Heart left ventricle (tissue), 13 donors: Measurements from ENCODE around the gene ADH1C.

Experiments used
- POLR2A ChIP-seq, 2 donors: fragments of 450-650 bp; IDR thresholded peaks; one replicate each; pipeline ENCODE4 v1.6.1; 2017; ENCODE audit warnings: antibody characterized with exemption in 2 of 2, mild to moderate bottlenecking in 2 of 2, moderate library complexity in 2 of 2
- TF ChIP-seq, protein P1 (sequence below), 12 donors: fragments of 200-600 bp; sonication (generic) in 4 of 12; IDR thresholded peaks; one replicate each; pipeline versions ENCODE4 v1.5.0 to v1.8.0; 2018 to 2022; ENCODE audit warnings: antibody characterized with exemption in 12 of 12, mild to moderate bottlenecking in 5 of 12
- donor health status: ischemic (EF 13 %, LVEDD 7.1; RV severe dilation, severe dysfunction).
- donor health status: DM: no; HTN: yes; CAD: no.
- donor health status: DM: no; HTN: no; CAD: no.
- donor health status: ischemic (EF 25% LVEDD 6.9; RV normal size, moderate dysfunction).
- donor health status: ischemic (EF 25% LVEDD 5.7; RV mildly dilated, moderate dysfunction).
- donor health status: ischemic (EF 35%, LVEDD 5.7; RV mildly dilated, moderate dysfunction).
- donor health status: nonischemic (EF 11% LVEDD 7.7; RV severe dilation, severe dysfunction).
- donor health status: DM: yes; HTN: yes; CAD: no.
- donor health status: PGD.
- donor health status: ischemic (EF 29% LVEDD 5.4; RV normal size, mild dysfunction).
- donor health status: nonischemic (EF 23%, LVEDD 6.1; RV moderate dilation, normal function).

DNA sequence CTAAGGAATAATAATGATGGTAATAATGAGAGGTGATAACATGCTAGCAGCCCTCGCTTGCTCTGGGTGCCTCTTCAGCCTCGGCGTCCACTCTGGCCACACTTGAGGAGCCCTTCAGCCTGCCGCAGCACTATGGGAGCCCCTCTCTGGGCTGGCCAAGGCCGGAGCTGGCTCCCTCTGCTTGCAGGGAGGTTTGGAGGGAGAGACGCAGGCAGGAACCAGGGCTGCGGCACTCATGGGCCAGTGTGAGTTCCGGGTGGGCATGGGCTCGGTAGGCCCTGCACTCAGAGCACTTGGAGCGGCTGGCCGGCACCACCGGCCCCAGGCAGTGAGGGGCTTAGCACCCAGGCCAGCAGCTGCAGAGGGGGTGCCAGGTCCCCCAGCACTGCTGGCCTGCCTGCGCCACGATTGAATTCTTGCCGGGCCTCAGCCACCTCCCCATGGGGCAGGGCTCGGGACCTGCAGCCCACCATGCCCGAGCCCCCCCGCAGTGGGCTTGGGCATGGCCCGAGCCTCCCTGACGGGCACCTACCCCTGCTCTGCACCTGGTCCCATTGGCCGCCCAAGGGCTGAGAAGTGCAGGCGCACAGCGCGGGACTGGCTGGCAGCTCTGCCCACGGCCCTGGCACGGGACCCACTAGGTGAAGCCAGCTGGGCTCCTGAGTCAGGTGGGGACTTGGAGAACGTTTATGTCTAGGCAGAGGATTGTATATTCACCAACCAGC is 7.1 kb upstream of the ADH1C start:
- TF ChIP-seq, protein P1, sequence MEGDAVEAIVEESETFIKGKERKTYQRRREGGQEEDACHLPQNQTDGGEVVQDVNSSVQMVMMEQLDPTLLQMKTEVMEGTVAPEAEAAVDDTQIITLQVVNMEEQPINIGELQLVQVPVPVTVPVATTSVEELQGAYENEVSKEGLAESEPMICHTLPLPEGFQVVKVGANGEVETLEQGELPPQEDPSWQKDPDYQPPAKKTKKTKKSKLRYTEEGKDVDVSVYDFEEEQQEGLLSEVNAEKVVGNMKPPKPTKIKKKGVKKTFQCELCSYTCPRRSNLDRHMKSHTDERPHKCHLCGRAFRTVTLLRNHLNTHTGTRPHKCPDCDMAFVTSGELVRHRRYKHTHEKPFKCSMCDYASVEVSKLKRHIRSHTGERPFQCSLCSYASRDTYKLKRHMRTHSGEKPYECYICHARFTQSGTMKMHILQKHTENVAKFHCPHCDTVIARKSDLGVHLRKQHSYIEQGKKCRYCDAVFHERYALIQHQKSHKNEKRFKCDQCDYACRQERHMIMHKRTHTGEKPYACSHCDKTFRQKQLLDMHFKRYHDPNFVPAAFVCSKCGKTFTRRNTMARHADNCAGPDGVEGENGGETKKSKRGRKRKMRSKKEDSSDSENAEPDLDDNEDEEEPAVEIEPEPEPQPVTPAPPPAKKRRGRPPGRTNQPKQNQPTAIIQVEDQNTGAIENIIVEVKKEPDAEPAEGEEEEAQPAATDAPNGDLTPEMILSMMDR (IDR thresholded peaks at IDR 0.05): no peak
- no peak for TF ChIP-seq POLR2A (IDR thresholded peaks at IDR 0.05)
